PFSK-1 (cell line): ENCODE measurements around the gene EXOC4.

Source experiments
- POLR2AphosphoS5 ChIP-seq: IDR thresholded peaks from 2 replicates; pipeline ENCODE4 v1.6.1; 2012; ENCODE audit warnings: low read depth, mild to moderate bottlenecking, control low read depth, low read length, moderate library complexity
- REST ChIP-seq, 2 experiments: IDR thresholded peaks; 2 replicates each; pipeline versions ENCODE4 v1.6.1 to v1.8.0; 2011 to 2012; ENCODE audit warnings: low read depth in 2 of 2, low read length in 2 of 2, control low read depth in 1 of 2, inconsistent platforms in 1 of 2, mild to moderate bottlenecking in 1 of 2, moderate library complexity in 1 of 2; ENCODE audit not compliant: insufficient read depth in 1 of 2
- SIN3A ChIP-seq: IDR thresholded peaks from 2 replicates; pipeline ENCODE4 v1.6.1; 2012; ENCODE audit warnings: mild to moderate bottlenecking, low read length, moderate library complexity, borderline replicate concordance; ENCODE audit not compliant: insufficient read depth
- TAF1 ChIP-seq: IDR thresholded peaks from 2 replicates; pipeline ENCODE4 v1.6.1; 2012; ENCODE audit warnings: low read length, control low read depth, borderline replicate concordance; ENCODE audit not compliant: insufficient read depth

DNA sequence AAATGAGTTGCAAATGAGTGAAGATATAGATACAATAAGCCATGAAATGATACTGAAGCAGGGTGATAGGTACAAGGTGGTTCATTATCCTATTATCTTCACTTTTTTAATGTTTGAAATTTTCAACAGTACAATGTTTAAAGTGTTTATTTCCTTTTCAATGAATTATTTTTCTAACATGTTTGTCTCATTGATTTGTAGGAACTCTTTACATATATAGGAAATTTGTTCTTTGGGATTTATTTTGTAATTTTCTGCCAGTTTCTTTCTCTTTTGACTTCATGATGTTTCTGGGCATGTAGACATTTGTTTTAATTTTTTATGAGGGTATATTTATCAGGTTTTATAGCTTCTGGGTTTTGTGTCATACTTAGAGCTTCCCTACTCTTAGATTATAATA is 108.9 kb downstream of the EXOC4 start:
- TF ChIP-seq REST (IDR thresholded peaks at IDR 0.05; ENCODE audit: insufficient read depth in 1 of 2, low read depth in 2 of 2, low read length in 2 of 2), result no peak
- TF ChIP-seq POLR2AphosphoS5, result no peak
- no peak for TF ChIP-seq SIN3A
- no peak for TF ChIP-seq TAF1
